Dermis lymphatic vessel endothelial cell (primary cell): ENCODE results near the gene ITSN1. TPM values are rescaled to one million over a fixed set of nuclear protein-coding genes. Genes with fewer than 3 reads are reported as not detected.

Experiments
- total RNA-seq: library from RNA; depleted of rRNA; stranded (reverse); fragments of >200 nt; gene quantifications from 2 replicates; pipeline ENCODE4 v1.2.1, GENCODE V29; 2014

ITSN1 gene
- total RNA-seq = 47.7 and 48.9 TPM in 2 replicates

GRCh38 chr21:33642027-33642895 lies at the start of gene ITSN1:
Gene ITSN1 (plus strand): TSS chr21:33642501. CDS start chr21:33718829, 76,328 bp downstream.

GRCh38 chr21:33641352-33642026 lies 812 bp upstream of the ITSN1 start, which contains the start of gene CRYZL1:
Gene CRYZL1 (minus strand): TSS chr21:33641741. CDS start chr21:33631551, 10,190 bp downstream.

GRCh38 chr21:33915368-33916199 lies 273.3 kb downstream of the ITSN1 start, which contains the start of gene ATP5PO:
Gene ATP5PO (minus strand): TSS chr21:33915804. CDS start chr21:33915763, 41 bp downstream.

Other genes with a start within 250 kb of the ITSN1 start
- gene IFNGR2, start 239.1 kb upstream of the ITSN1 start, total RNA-seq = 44.1 and 47.6 TPM in 2 replicates
- gene TMEM50B, start 162.5 kb upstream of the ITSN1 start, total RNA-seq = 26.5 and 27.4 TPM in 2 replicates
- gene DNAJC28, start 150.8 kb upstream of the ITSN1 start, total RNA-seq = 1.6 and 1.8 TPM in 2 replicates
- gene GART, start 100.4 kb upstream of the ITSN1 start, total RNA-seq = 53.3 and 81.5 TPM in 2 replicates
- 121 and 150 TPM in 2 replicates for gene SON, start 99.5 kb upstream of the ITSN1 start, total RNA-seq
- 6.4 and 6.9 TPM in 2 replicates for gene DONSON, start 53.8 kb upstream of the ITSN1 start, total RNA-seq
- 26.4 and 28.5 TPM in 2 replicates for gene CRYZL1, start 760 bp upstream of the ITSN1 start, total RNA-seq